ENCODE data around the gene CLEC9A. TPM values are rescaled to one million over a fixed set of nuclear protein-coding genes. Genes with fewer than 3 reads are reported as not detected.

CLEC9A gene
- total RNA-seq, 1 donor from 2014 or later = not detected

- no peak overlapping the region for H3K27ac Mint-ChIP-seq
- intact Hi-C loops (cut with micrococcal nuclease) = no loop called here
- peaks cover 38% of the 10 kb centered on the region for H3K27me3 Mint-ChIP-seq (ENCODE audit: low read depth)
These were observed 39.5 kb downstream of the CLEC9A start for GRCh38 chr12:10069976-10070375.

GRCh38 chr12:10070380-10070779, 39.9 kb downstream of the CLEC9A start:
- Mint-ChIP-seq H3K9me3 (no peaks in the 10 kb centered on the region), H3K36me3 (ENCODE audit: low read depth) (no peaks in the 10 kb centered on the region), H3K4me3 (ENCODE audit: low read depth) (no peak overlapping the region), H3K4me1 (ENCODE audit: low read depth) (peaks cover 5% of the 10 kb centered on the region), H3K27ac (no peak overlapping the region), H3K27me3 (ENCODE audit: low read depth) (peaks cover 39% of the 10 kb centered on the region)
- no peak for DNase-seq (ENCODE audit: low spot score)
- intact Hi-C loops (cut with micrococcal nuclease) = no loop called here

More at GRCh38 chr12:10069976-10070375, 39.5 kb downstream of the CLEC9A start:
- Mint-ChIP-seq H3K9me3 (no peaks in the 10 kb centered on the region), H3K36me3 (ENCODE audit: low read depth) (no peaks in the 10 kb centered on the region), H3K4me3 (ENCODE audit: low read depth) (no peak overlapping the region), H3K4me1 (ENCODE audit: low read depth) (peaks cover 9% of the 10 kb centered on the region)
- no peak for DNase-seq (ENCODE audit: low spot score)

DNA sequence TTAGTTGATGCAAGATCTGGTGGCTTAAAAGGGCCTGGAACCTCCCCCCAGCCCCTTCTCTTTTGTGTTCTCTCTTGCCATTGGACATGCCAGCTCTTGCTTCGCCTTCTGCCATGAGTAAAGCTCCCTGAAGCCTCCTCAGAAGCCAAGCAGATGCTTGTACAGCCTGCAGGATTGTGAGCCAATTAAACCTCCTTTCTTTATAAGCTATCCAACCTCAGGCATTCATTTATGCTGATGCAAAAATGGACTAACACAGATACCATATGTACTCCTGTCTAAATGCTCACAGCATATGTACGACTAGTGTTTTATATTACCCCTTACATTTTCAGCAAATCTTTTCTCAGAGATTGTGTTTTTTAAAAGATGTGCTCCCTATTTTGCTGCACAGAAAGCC, 41.6 kb downstream of the CLEC9A start:
- Mint-ChIP-seq H3K4me1 (ENCODE audit: low read depth) (peaks cover 2% of the 10 kb centered on the region), H3K27ac (no peak overlapping the region), H3K36me3 (ENCODE audit: low read depth) (no peaks in the 10 kb centered on the region), H3K4me3 (ENCODE audit: low read depth) (no peak overlapping the region), H3K9me3 (no peaks in the 10 kb centered on the region), H3K27me3 (ENCODE audit: low read depth) (peaks cover 36% of the 10 kb centered on the region)
- intact Hi-C loops (cut with micrococcal nuclease) = no loop called here
- DNase-seq (ENCODE audit: low spot score) = no peak

DNA sequence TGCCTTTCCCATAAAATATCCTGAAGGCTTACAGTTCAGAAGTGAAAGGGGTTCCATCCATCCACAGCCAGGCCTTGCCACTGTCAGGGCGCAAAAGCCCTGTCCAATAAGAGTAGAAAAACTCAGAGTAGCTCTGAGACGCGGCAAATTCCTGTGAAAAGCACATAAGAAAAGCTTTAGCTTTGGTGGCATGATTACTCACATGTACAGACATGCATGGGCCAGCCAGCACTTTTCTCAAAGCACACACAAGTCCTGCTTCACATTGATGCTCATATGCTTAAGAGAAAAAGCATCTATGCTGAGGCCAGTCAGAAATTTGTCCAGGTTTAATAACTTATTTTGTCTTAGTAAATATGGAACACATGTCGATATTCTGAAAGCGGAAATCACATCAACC, 42.8 kb downstream of the CLEC9A start:
- Mint-ChIP-seq H3K27ac (no peak overlapping the region), H3K4me3 (ENCODE audit: low read depth) (no peak overlapping the region), H3K9me3 (no peaks in the 10 kb centered on the region), H3K36me3 (ENCODE audit: low read depth) (no peaks in the 10 kb centered on the region), H3K4me1 (ENCODE audit: low read depth) (no peaks in the 10 kb centered on the region), H3K27me3 (ENCODE audit: low read depth) (peaks cover 35% of the 10 kb centered on the region)
- intact Hi-C loops (cut with micrococcal nuclease) = no loop called here
- no peak for DNase-seq (ENCODE audit: low spot score)

DNA sequence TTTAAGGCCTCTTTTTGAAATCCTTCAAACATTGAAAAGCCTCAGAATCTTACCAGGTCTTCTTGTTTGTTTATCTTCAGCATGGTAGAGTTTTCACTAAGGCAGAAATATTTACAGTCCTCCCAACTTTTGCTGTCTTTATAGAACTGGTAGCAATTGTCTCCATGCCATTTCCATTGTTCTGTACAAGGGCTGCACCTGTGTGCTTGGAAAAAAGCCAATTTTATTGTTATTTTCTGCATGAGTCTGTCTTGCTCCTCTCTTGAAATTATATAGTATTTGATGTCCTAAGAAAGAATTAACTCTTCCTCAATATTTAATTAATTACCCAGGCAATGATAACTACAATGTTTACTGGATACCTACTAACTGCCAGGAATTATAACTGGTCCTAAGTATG, 45.0 kb downstream of the CLEC9A start:
- Mint-ChIP-seq H3K4me1 (ENCODE audit: low read depth) (no peaks in the 10 kb centered on the region), H3K36me3 (ENCODE audit: low read depth) (no peaks in the 10 kb centered on the region), H3K27ac (no peak overlapping the region), H3K9me3 (no peaks in the 10 kb centered on the region), H3K4me3 (ENCODE audit: low read depth) (no peak overlapping the region), H3K27me3 (ENCODE audit: low read depth) (peaks cover 22% of the 10 kb centered on the region)
- no peak for DNase-seq (ENCODE audit: low spot score)
- intact Hi-C loops (cut with micrococcal nuclease) = no loop called here

DNA sequence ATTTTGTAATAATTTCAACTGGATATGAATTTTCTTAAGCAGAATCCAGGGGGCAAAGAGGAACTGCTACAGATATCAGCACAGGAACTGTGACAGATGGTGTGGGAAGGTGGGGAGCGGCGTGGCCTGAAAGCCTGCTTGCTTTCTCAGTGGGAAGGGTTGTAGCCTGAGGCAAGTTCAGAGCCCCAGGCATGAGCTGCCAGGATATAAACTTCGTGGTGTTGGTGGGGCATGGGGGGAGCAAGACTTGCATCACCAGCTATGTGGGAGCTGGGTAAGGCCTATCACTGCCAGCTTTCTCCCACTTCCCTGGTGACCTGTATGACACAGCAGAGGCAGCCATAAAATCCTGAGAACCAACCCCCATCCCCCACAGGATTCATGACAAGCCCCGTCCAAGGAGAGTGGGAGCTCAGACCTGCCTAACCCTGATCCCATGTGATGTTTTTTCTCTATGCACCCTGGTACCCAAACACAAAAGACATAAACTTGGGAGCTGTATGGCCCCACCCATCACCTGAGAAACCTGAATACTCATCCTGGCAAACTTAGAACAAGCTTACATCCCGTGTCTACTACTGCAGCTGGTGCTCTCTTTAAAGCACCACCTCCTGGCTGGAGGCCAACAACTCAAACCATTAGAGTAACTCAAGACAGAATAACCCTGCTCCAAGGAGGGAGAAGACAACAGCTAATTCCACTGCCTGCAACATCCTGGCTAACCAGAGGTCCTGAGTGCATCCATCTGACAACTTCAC, 51.8 kb downstream of the CLEC9A start:
- Mint-ChIP-seq H3K9me3 (peaks cover 3% of the 10 kb centered on the region), H3K4me1 (ENCODE audit: low read depth) (no peaks in the 10 kb centered on the region), H3K4me3 (ENCODE audit: low read depth) (no peak overlapping the region), H3K36me3 (ENCODE audit: low read depth) (no peaks in the 10 kb centered on the region), H3K27me3 (ENCODE audit: low read depth) (peaks cover 18% of the 10 kb centered on the region), H3K27ac (no peak overlapping the region)
- intact Hi-C loops (cut with micrococcal nuclease) = no loop called here
- DNase-seq (ENCODE audit: low spot score) = no peak

GRCh38 chr12:10084733-10085132, 54.3 kb downstream of the CLEC9A start:
- Mint-ChIP-seq H3K9me3 (peaks cover 3% of the 10 kb centered on the region), H3K36me3 (ENCODE audit: low read depth) (no peaks in the 10 kb centered on the region), H3K27me3 (ENCODE audit: low read depth) (peaks cover 16% of the 10 kb centered on the region), H3K27ac (no peak overlapping the region), H3K4me3 (ENCODE audit: low read depth) (no peak overlapping the region), H3K4me1 (ENCODE audit: low read depth) (no peaks in the 10 kb centered on the region)
- no peak for DNase-seq (ENCODE audit: low spot score)
- intact Hi-C loops (cut with micrococcal nuclease) = no loop called here

- no peak for DNase-seq (ENCODE audit: low spot score)
- no peaks in the 10 kb centered on the region for H3K36me3 Mint-ChIP-seq (ENCODE audit: low read depth)
- no peak overlapping the region for H3K4me3 Mint-ChIP-seq (ENCODE audit: low read depth)
- intact Hi-C loops (cut with micrococcal nuclease) = no loop called here
- peaks cover 3% of the 10 kb centered on the region for H3K4me1 Mint-ChIP-seq (ENCODE audit: low read depth)
- peaks cover 23% of the 10 kb centered on the region for H3K27me3 Mint-ChIP-seq (ENCODE audit: low read depth)
- peaks cover 3% of the 10 kb centered on the region for H3K9me3 Mint-ChIP-seq
- no peak overlapping the region for H3K27ac Mint-ChIP-seq
These were observed 55.9 kb downstream of the CLEC9A start for GRCh38 chr12:10086387-10086786.

DNA sequence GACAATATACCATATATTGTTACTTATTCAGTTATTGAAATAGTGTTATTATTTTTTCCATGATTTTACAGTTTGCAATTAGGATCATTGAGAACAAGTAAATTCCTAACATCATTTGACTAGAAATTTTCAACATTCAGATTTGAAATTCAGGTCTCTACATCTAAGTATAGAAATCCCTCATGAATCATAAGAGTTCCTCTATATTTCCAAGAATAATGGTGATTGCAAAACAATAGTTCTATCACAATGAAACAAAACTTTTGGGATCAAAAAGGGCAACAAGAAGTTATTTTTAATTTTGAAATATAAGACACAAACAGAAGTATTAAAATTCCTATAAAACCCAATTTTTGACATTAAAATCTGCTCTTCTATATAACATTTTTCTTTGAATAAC, 57.5 kb downstream of the CLEC9A start:
- DNase-seq (ENCODE audit: low spot score) = no peak
- intact Hi-C loops (cut with micrococcal nuclease) = no loop called here
- no peak overlapping the region for H3K4me3 Mint-ChIP-seq (ENCODE audit: low read depth)
- H3K27me3 Mint-ChIP-seq (ENCODE audit: low read depth) = peaks cover 23% of the 10 kb centered on the region
- H3K4me1 Mint-ChIP-seq (ENCODE audit: low read depth) = peaks cover 3% of the 10 kb centered on the region
- H3K27ac Mint-ChIP-seq = no peak overlapping the region
- peaks cover 3% of the 10 kb centered on the region for H3K9me3 Mint-ChIP-seq
- H3K36me3 Mint-ChIP-seq (ENCODE audit: low read depth) = no peaks in the 10 kb centered on the region

GRCh38 chr12:10088955-10089900, 58.7 kb downstream of the CLEC9A start:
- H3K9me3 Mint-ChIP-seq = peaks cover under 1% of the 10 kb centered on the region
- H3K36me3 Mint-ChIP-seq (ENCODE audit: low read depth) = no peaks in the 10 kb centered on the region
- peaks cover 3% of the 10 kb centered on the region for H3K4me1 Mint-ChIP-seq (ENCODE audit: low read depth)
- no peak overlapping the region for H3K4me3 Mint-ChIP-seq (ENCODE audit: low read depth)
- no peak overlapping the region for H3K27ac Mint-ChIP-seq
- H3K27me3 Mint-ChIP-seq (ENCODE audit: low read depth) = peaks cover 21% of the 10 kb centered on the region
- intact Hi-C loops (cut with micrococcal nuclease) = no loop called here
- DNase-seq (ENCODE audit: low spot score) = no peak

- H3K4me1 Mint-ChIP-seq (ENCODE audit: low read depth) = peaks cover 2% of the 10 kb centered on the region
- H3K9me3 Mint-ChIP-seq = no peaks in the 10 kb centered on the region
- H3K36me3 Mint-ChIP-seq (ENCODE audit: low read depth) = no peaks in the 10 kb centered on the region
- intact Hi-C loops (cut with micrococcal nuclease) = no loop called here
- H3K27me3 Mint-ChIP-seq (ENCODE audit: low read depth) = peaks cover 8% of the 10 kb centered on the region
- H3K27ac Mint-ChIP-seq = no peak overlapping the region
- DNase-seq (ENCODE audit: low spot score) = no peak
- H3K4me3 Mint-ChIP-seq (ENCODE audit: low read depth) = no peak overlapping the region
These were observed 64.3 kb downstream of the CLEC9A start for GRCh38 chr12:10094646-10095395.

GRCh38 chr12:10095971-10096370, 65.5 kb downstream of the CLEC9A start:
- Mint-ChIP-seq H3K27me3 (ENCODE audit: low read depth) (peaks cover 3% of the 10 kb centered on the region), H3K36me3 (ENCODE audit: low read depth) (no peaks in the 10 kb centered on the region), H3K4me3 (ENCODE audit: low read depth) (no peak overlapping the region), H3K4me1 (ENCODE audit: low read depth) (no peaks in the 10 kb centered on the region), H3K9me3 (no peaks in the 10 kb centered on the region), H3K27ac (no peak overlapping the region)
- no peak for DNase-seq (ENCODE audit: low spot score)
- intact Hi-C loops (cut with micrococcal nuclease) = no loop called here

Measured in activated T-helper 2 cell treated with anti-CD3 and anti-CD28 coated beads, Interferon-gamma antibody, Interleukin-2, Interleukin-4, amounts not matched to agents 10 μg/mL and 5 μg/mL and 100 μg/mL, durations not matched to agents 14 hours and 24 hours and 36 hours (primary cell).